NCI-H774 (cell line): Measurements from ENCODE around the gene DUSP9.

Experiments
- DNase-seq: peaks from one replicate; lab custom pipeline; 2025; lab: John Stamatoyannopoulos, UW

The DUSP9 gene

GRCh38 chrX:153637121-153638040 lies 9.6 kb upstream of the DUSP9 start:
- no peak for DNase-seq

- no peak for DNase-seq
Measured at GRCh38 chrX:153638041-153638371, 9.0 kb upstream of the DUSP9 start.

GRCh38 chrX:153638436-153639176 lies 8.4 kb upstream of the DUSP9 start:
- DNase-seq: no peak

GRCh38 chrX:153639177-153640044 lies 7.6 kb upstream of the DUSP9 start:
- DNase-seq: no peak

GRCh38 chrX:153640045-153640686 lies 6.8 kb upstream of the DUSP9 start:
- DNase-seq: no peak

GRCh38 chrX:153640736-153641575 lies 6.0 kb upstream of the DUSP9 start:
- no peak for DNase-seq

GRCh38 chrX:153641627-153642026 lies 5.4 kb upstream of the DUSP9 start:
- DNase-seq: no peak

- no peak for DNase-seq
Measured at GRCh38 chrX:153642051-153642654, 4.8 kb upstream of the DUSP9 start.

- no peak for DNase-seq
Measured at GRCh38 chrX:153642655-153643430, 4.2 kb upstream of the DUSP9 start.

- DNase-seq: no peak
Measured at GRCh38 chrX:153643431-153644351, 3.3 kb upstream of the DUSP9 start.

GRCh38 chrX:153644356-153645125 lies 2.5 kb upstream of the DUSP9 start:
- DNase-seq: no peak

- no peak for DNase-seq
Measured at GRCh38 chrX:153645151-153645550, 1.9 kb upstream of the DUSP9 start.

- no peak for DNase-seq
Measured at GRCh38 chrX:153645921-153646488, 998 bp upstream of the DUSP9 start.

- DNase-seq: no peak
Measured at GRCh38 chrX:153647461-153648357, 706 bp downstream of the DUSP9 start.

- no peak for DNase-seq
Measured at GRCh38 chrX:153648358-153649177, 1.6 kb downstream of the DUSP9 start.
